Ramos (cell line): Measurements from ENCODE around the gene DAPP1.

Experiments
- in situ Hi-C: fragments of 300-500 bp; cut with MboI; formaldehyde crosslinking; loops from one replicate; pipeline ENCODE4 v1.14.3; 2022; ENCODE audit warnings: low sequenced_read_pairs; ENCODE audit not compliant: unreplicated experiment

The DAPP1 gene

DNA sequence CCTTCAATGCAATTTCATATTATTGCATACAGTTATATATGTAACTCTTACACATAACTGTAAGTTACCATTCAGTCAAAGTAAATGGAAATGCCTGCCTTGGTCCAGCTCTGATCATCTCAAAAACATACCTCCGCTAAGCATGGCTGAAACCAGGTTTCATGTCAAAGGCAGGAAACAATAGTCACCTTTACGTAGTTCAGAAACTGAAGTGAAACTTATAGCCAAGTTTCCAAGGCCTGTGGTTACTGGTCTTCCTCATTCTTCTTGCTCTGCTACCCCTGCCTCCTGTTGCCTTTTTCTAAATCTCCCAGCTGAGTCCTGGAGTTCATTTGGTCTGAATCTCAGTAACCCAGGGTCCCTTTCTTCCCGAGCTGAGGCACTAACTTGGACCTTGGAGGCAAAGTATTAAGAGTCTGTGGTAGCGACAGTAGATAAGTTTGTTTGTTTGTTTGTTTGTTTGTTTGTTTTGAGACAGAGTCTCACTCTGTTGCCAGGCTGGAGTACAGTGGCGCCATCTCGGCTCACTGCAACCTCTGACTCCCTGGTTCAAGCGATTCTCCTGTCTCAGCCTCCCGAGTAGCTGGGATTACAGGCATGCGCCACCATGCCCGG, 30.8 kb downstream of the DAPP1 start:
- in situ Hi-C loops = no loop called here

DNA sequence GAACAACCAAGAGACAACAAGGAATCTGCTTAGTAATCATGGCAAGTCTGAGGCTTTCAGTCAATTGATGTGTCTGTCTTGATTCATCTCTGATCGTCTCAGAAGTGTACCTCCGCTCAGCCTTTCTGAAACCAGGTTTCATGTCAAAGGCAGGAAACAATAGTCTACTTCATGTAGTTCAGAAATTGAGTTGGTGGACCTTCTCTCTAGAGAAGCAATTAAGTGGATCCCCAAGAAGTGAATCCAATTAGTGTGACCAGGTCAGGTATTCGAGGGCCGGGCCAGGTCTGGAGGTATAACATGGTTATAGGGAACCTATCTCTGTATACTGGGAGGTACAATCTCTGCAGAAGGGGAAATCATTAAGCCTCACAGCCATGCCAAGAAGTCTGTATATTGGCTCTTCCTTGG, 32.0 kb downstream of the DAPP1 start:
- in situ Hi-C loops = no loop called here

DNA sequence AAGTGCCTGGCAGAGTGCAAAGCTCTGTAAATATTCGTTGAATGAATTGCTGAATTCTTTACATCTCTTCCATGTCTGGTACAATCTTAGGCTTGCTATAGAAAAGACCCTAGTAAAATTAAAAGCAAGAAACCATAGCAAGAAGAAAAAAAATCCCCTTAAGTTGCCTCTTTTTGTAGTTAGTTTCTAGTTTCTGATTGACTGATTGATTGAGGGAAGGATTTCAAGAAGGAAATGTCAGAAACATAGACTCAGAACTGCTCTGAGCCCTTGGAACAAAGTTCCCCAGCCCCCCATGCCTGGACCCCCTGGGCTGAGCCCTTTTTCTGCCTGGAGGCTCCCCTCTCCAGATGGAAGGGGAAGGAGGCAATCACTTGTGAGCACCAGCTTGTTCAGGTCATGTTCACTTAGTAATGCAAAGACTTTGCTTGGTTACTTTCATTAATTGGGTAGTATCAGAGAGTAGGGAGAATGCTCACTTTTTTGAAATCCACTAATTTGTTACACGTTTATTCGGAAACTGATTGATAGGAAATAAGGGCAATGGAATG, 35.6 kb downstream of the DAPP1 start:
- in situ Hi-C loops = no loop called here

DNA sequence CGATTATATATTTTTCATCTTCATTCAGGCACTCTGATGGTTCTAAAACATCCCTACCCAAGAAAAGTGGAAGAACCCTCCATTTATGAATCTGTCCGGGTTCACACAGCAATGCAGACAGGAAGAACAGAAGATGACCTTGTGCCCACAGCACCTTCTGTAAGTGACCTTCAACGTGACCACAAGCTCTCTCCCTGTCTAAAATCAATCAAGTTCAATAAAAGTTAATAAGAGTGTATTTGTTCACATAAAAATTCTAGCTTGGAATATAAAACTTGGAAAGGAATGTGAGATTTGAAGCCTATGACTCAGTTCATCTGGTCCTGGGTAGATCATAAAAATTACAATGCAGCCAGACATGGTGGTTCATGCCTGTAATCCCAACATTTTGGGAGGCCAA, 36.6 kb downstream of the DAPP1 start:
- in situ Hi-C loops = no loop called here

DNA sequence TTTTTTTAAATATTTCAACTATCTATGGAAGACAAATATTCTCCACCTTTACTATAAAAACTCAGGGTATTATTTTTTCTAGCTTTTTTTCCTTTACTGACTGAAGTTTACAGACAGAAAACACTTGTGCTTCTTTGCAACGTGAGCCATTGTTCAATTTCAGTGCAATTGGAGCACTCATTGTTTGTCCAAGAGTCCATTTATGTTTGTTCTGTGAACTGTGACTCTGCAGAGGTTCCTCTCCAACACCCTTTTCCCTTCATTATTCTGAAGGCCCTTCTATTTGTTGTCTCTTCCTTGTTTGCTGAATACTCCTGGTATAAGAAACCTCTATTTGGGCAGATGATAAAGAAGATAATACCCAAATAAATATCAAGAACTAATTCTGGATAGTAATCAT, 37.4 kb downstream of the DAPP1 start:
- in situ Hi-C loops = no loop called here

DNA sequence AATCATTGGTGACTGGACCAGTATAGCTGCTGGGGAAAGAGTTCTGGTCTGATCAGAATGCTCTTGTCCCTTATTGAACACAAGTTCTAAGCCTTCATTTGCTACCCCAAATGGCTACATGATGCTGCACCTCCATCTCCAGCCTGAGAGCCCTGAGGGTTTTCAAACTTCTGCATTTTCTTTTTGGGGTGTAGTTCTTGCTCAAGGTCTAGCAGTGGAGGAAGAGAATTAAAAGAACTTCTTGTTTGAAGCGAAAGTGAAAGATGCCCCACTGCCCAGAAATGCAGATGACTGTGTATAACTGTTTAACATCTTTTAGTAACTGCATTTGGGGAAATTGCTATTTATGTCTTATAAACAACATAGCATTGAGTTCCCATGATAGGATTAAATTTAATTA, 39.1 kb downstream of the DAPP1 start:
- in situ Hi-C loops = no loop called here

DNA sequence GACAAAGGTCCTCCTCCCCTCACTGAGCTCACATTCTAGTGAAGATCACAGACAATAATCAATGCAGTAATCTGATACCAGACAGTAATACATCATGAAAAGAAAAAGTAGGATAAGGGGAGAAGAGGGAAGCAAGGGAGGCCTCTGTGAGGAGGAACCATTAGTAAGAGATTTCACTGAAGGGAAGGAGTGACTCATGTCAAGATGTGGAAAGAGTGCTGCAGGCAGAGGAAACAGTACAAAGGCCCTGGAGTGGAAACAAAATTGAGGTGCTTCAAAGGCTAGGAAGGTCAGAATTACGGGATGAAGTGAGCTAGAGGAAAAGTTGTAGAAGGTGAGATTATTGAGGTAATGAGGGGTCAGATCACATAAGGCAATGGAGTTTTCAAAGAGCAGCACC, 39.5 kb downstream of the DAPP1 start:
- in situ Hi-C loops = no loop called here

DNA sequence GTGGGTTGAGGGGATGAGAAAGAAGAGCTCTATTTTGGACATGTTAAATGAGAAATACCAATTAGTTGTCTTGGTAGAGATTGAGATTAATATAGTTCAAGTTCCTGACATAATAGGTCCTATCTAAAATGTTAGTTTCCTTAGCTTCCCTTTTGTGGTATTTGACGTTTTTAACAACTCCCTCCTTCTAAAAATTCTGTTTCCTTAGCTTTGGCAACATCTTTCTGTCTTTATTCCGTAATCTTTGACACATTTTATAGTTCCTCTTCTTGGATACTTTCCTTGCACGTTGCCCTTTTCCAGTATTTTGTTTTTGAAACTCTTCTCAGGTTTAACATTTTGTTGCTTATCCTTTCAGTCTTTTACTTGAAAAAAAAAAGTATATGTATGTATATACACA, 40.7 kb downstream of the DAPP1 start:
- in situ Hi-C loops = no loop called here

DNA sequence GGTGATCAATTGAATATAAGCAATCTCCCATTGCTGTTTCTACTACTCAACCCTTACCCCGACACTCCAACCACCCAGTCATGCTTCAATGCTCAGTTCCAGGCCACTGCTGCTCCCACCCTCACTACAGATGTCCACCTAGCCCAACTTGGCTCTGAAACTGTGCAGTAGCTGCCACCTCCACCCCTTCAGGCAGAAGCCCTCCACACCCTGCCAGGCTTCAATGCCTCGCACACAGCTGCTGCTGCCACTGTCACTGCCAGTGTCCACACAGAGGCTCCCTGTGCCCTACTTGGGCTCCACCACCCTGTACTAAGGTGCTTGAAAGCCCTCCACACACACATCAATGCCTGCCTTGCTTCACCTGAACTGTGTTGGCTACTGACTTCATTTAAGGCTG, 43.0 kb downstream of the DAPP1 start:
- in situ Hi-C loops = no loop called here

DNA sequence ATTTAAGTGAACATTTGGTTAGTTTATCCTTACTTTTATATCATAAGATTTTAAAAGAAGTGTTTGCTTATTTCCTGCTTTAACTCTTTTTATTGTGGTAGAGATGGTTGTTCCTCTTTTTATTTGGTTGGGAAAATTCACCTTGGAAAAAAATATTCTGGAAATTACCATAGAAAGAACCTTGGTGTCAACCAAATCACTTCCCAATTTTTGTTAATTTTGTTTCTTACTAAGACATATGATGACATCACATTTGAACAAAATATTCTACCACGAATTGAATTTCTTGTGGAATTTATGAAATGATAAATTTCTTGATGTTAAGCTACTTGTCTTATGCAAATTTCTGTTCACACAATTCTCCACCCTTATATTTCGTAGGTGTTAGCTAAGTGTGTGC, 43.9 kb downstream of the DAPP1 start:
- in situ Hi-C loops = no loop called here

DNA sequence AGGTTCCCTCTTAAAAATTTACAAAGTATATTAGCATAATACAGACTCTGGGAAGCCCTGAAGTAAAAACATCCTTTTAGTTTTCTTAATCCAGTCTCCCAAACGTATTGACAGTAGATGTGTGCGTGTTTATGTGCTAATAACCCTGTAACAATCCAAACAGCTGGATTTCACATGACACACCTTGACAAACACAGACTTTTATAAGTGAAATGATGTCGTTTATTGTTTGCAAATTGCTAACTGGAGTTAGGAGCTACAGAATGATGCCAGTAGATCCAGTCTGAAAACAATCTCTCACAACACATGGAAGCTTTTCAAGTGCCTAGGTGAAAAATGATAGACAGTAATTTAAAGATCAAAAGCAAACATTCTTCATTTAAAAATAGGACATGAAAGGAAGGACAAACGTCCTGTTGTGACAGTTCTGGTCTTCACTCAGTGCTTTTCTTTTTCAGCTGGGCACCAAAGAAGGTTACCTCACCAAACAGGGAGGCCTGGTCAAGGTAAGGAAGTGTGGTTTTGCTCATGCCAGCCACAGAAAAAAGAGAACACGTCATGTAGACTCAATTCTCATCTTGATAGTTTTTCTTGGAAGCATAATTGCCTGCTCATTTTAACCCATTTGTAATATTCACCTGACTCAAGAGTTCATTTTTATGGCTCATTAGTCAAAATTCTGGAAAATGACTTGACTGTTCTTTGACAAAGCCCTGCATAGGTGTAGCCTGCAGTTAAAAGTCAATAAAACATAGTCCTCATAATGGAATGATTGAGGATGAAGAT, 44.7 kb downstream of the DAPP1 start:
- in situ Hi-C loops = no loop called here

DNA sequence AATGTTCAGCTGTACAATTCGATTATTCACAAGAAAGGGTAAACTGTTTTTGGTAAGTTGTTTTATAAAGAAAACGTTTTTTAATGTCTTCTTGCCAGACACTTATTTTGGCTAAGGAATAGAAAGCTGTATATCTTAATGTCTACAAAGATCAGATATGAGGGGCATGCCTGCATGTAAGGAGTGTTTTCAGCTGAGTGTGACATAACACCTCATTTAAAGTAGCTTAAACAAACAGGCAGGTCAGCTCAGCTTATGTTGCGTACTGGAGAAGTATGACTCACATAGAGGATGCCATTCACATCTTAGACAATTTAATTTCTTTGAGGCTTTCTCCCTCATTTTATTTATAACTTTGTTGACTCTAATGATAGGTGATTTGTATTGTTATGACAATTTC, 47.2 kb downstream of the DAPP1 start:
- in situ Hi-C loops = no loop called here

DNA sequence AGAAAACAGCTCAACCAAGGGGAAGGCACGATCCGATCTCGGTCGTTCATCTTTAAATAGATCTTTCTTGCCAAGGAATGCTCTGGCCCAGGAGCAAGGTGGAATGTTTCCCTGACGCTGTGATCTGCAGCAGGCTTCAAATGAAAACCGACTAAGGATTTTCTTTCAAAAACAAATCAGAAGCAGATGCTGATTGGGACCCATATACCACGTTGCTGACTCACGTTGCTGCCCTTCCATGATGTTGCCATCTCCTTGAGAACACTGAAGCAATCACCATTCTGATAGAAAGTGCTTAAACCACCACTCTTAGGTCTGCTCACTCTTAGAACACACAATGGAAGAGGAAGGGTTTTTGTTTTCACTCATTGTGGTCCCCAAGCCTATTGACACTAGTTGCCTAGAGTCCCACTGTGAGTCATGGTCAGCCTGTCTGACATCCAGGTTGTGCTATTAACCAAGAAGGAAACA, 51.5 kb downstream of the DAPP1 start:
- in situ Hi-C loops = no loop called here

DNA sequence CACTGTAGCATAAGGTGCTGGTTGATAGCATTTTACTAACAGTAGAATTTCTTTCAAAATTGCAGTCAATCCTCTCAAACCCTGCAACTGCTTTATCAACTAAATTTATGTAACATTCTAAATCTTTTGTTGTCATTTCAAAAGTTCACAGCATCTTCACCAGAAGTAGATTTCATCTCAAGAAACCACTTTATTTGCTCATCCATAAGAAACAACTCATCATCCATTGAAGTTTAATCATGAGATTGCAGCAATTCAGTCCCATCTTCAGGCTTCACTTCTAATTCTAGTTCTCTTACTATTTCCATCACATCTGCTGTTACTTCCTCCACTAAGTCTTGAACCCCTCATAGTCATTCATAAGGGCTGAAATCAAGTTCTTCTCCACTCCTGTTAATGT, 55.9 kb downstream of the DAPP1 start:
- in situ Hi-C loops = no loop called here

DNA sequence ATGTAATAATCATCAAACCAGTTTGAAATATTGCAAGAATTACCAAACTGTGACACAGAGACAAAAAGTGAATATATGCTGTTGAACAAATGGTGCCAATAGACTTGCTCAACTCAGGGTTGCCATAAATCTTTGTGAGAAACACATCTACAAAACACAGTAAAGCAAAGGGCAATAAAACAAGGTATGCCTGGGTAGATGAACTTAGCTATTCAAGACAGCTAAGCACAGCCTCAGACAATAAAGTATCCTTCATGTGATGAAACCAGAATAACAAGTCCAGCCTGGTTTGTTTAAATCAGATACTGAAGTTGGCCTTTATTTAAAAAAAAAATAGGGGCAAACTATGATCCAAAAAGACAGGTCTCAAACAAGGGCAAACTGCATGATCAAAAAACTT, 58.4 kb downstream of the DAPP1 start:
- in situ Hi-C loops = loop anchor here (25.0 kb wide), 1 partner anchor 313 kb away; the partner anchor contains the start of genes MTTP and TRMT10A

DNA sequence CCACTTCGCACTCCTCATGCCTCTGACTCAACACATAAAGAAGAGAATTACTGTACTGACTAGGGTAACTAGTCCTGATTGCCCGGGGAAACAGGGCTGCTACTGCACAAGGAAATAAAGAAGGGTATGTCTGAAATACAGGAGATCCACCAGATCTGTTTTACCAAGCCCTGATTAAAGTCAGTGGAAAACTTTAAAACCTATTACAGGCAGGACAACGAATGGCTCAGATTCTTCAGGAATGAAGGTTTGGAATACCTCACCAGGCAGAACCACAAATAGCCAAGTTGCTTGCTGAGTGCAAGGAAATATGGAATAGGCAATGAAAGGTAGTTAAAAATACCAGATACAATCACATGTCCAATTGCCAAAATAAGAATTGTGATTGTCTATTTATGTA, 60.3 kb downstream of the DAPP1 start:
- in situ Hi-C loops = loop anchor here (25.0 kb wide), 1 partner anchor 315 kb away; the partner anchor contains the start of genes MTTP and TRMT10A

DNA sequence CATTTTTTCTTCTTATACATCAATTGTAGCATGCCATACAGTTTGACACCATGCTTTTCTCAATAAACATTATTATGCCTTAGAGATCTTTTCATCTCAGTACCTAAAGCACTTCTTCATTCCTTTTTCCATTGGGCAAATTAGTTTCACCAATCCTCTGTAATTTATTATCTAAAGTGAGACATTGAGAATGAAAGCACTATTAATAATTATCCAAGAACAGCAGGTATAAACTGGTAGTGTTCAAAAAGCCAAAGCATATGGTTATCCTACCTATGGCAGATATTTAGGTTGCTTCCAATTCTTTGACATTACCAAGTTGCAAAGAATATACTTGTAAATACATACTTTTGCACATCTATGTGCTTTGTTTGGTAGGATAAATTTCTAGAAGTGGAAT, 62.0 kb downstream of the DAPP1 start:
- in situ Hi-C loops = loop anchor here (25.0 kb wide), 1 partner anchor 316 kb away; the partner anchor contains the start of genes MTTP and TRMT10A

DNA sequence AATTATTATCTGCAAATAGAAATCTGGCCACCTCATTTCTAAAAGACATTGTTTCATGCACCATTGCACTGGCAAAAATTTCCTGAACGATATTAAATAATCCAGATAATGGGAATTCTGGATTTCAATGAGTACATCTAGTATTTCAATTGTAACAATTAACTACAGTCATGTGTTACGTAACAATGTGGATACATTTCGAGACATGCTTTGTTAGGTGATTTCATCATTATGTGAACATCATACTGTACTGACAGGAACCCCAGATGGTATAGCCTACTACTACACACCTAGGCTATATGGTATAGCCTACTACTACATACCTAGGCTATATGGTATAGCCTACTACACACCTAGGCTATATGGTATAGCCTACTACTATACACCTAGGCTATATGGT, 62.8 kb downstream of the DAPP1 start:
- in situ Hi-C loops = loop anchor here (25.0 kb wide), 1 partner anchor 317 kb away; the partner anchor contains the start of genes MTTP and TRMT10A

DNA sequence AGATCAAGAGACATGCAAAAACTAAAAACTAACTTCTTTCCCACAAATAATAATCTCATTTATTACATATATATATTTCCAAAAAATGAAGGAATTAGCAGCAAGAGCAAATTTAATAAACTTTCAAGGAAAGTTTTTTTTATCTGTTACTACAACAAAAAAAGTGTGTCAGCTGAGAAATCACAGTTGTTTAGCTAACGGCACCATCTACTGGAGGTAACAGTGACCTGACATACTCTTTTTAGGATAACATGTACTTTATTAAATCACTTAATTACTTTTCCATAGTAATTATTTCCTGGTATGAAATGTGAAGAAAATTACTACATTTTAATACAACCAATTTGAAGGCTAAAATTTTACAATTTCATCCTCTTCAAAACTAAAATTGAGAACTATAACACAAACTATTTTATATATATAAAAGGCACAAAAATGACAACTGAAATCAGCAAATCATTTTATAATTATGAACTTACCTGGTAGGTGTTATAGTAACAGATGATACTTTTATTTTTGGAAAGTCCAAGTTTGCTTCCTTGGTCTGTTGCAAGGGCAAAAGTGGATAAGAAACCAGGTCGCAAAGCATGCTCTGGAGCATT, 68.5 kb downstream of the DAPP1 start:
- in situ Hi-C loops = loop anchor here (25.0 kb wide), 1 partner anchor 323 kb away; the partner anchor contains the start of genes MTTP and TRMT10A

DNA sequence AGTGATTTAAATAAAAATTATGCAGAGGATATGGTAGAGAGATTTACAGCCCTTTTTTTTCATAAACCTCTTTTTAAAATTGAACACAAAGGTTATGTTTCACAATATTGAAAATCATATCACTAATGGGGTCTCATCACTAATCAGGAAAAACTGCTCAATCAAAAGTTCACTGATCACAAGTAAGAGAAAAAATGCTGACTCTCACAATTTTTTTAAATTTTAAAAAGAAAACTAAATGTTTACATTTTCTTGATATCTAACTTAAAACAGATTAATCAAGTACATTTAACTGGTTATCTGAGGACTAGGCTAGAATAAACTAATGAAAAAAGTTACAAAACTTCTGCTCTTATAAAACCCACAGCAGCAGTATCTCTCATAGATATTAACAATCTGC, 69.1 kb downstream of the DAPP1 start:
- in situ Hi-C loops = loop anchor here (25.0 kb wide), 1 partner anchor 323 kb away; the partner anchor contains the start of genes MTTP and TRMT10A

DNA sequence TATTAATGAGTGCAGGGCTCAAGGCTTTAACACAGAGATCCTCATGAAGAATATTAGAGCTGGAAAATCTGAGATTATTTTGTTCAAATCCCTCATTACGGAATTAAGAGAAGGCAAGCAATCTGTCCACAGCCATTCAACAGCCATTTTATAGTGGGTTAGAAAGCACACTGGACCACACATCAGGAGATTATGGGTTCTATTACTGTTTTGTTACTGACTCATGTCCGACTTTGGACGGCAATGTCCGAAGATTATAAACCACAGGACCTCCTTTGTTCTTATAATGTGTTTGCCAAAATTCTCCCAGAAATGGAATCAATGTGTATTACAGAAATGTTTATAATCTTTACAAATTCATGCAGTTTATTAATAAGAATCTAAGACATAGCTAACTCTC, 69.5 kb downstream of the DAPP1 start:
- in situ Hi-C loops = loop anchor here (25.0 kb wide), 1 partner anchor 324 kb away; the partner anchor contains the start of genes MTTP and TRMT10A
